HG02885 (cell line): ENCODE data around the gene UNC13C.

ENCODE experiments used
- ATAC-seq: cut with Tn5 transposase; IDR thresholded peaks from one replicate; pipeline ENCODE4 v1.9.1; 2021; ENCODE audit warnings: mild to moderate bottlenecking; ENCODE audit not compliant: unreplicated experiment, poor library complexity

Gene UNC13C

DNA sequence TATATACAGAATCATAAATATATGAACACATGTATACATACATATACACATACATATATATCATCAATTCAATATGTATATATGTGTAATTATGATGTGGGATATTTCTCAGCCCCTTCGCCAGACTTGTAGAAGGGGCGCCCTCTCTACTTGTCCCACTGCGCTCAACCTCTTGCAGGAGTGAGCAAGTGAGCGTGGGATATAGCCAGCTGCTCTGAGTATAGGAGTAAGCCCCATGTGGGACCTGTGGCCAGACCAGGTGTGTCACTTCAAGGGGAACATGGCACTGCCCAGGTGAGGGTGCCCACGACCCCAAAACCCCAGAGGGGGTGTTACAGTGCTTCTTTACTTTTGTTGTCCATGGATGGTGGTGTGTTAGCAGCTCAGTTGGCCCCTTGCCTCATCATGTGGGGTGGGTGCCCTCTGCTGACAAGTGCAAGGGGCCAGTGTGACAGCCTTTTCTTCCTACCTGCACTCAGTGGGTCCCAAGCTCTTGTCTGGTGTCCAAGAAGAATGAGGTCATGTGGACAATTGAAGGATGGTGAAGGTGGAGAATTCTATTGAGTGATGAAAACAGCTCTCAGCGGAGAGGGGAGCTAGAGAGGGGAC, 304.1 kb downstream of the UNC13C start:
- no peak for ATAC-seq

DNA sequence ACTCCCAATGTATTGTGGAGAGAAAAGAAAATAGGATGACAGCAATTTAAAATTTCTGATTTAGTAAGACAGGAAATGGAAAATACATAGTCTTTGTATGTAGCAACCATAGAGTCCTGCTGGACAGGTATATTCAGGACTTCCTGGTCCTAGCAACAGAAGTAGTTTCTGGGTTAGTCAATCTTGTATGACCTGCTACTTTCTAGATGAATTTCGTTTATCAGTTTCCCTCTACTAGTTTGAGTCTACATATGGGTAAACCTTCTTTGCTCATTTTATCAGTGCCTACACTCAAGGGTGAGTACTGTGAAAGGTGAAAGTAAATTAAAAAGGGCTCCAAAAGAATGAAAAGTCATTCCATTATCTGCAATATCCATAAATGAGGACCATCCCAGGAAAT, 309.8 kb downstream of the UNC13C start:
- ATAC-seq = peak; percentile 49

DNA sequence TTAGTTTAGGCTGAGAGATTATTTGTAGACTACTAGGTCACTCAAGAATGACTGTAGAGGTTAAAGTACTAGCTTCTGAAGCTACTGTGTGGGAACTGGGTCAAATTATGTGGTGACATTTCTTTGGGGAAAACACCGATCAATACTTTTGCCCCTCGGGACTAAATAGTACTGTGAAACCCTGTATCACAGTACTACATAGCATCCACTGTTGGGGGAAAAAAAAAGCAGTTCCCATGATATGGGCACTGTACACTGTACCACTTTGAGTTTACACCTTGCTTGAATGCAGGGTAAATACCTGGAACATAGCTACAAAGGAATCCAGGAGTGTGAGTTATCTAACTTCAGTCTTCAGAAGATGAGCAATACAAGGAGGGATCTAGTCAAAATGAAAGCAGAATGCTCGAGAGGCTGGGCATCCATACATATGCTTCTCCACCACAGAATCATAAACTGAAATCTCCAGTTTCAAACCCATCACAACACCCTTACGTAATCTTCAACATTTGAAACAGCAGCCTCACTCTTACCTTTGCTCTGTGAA, 311.4 kb downstream of the UNC13C start:
- peak; percentile 81 for ATAC-seq

DNA sequence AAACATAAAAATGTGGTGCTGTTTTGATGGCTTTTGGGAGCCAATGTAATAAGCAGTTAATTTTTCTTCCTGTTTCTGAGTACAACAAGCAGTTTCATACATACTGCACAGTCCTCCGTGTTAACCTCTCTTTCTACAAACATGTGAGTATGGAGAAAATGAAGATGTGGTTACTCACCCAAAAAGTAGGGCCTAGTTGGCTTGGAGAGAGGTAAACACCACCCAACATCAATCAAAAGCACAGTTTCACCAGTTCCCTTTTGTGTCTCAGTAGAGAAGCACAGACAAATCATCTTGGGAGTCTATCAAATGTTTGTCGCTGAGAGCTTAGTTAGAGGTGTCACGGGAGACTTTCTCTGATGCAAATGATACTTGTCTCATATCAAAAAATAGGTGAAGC, 320.2 kb downstream of the UNC13C start:
- ATAC-seq = no peak

DNA sequence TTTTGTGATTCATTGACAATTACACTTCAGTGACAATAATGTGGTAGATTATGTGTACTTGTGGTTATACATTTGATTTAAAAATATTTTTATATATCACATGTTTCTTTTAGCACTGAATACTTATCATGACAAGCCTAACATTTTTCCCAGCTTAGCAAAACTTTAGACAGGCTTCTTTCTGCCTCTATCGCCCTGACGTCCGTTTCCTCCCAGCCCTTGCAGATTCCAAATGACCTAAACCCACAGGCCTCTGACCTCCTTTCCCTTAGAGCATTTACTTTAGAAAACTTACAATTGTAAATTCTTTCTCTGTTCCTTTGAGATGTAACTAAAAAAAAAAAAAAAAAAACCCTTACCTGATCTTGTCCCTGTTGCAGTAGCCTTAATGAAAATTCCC, 326.1 kb downstream of the UNC13C start:
- no peak for ATAC-seq

DNA sequence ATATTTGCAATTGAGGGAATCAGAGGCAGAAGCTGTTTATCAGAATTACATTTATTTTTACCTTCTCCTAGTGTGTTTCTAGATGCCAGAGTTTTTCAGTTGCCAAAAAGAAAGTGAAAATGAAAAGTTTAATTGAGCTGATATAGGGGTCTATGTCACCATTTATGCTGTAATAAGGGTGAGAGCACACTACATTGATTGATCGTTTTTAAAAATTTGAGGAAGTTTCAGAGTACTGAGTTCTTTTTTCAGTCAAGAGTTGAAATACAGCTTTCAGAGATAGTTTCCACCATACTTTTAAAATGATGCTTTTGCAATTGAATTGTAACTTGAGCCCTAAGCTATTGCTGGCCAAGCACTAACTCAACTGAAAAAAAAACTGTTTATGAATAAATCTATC, 326.9 kb downstream of the UNC13C start:
- no peak for ATAC-seq

DNA sequence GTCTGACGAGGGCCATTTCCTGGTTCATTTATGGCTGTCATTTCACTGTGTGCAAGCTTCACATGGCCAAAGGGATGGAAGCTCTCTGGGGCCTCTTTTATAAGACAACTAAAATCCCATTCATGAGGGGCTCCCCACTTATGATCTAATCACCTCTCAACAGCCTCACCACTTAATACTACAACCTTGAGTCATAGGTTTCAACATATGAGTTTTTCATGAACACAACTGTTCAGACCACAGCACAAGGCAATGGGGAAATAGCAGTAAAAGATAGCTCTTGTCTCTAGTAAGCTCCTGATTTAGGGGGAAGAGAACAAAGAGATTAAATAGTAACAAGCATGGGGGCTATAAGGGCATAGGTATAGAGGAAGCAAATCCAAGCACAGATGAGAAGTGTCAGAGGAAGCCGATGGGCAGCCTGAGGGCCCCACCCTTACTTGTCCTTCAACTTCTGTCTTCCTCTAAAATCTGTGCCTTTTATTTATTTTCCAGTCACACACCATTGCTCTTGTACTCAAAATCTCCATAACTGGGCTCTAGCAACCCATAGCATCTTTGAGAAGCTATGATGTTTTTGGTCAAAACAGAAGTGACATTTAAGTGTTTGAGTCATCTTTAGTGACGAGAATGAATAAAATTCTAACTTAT, 329.1 kb downstream of the UNC13C start:
- ATAC-seq = no peak

DNA sequence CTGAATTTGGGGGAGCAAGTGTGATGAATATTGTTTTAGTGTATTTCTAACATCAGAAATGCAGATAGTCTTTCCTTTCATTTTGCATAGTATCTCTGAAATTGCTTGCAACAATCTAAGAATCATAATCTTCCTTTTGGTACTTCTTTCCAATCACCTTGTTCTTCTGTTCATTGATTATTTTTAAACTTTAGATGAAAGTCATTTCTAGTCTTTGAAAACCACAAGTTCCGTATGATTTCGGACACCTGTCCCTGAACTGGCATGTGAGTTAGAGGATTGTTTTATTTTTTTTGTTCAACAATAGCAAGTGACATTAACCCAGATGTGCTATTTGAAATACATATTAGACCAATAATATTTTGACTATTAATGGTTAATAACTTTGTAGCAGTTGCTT, 329.7 kb downstream of the UNC13C start:
- ATAC-seq = no peak

DNA sequence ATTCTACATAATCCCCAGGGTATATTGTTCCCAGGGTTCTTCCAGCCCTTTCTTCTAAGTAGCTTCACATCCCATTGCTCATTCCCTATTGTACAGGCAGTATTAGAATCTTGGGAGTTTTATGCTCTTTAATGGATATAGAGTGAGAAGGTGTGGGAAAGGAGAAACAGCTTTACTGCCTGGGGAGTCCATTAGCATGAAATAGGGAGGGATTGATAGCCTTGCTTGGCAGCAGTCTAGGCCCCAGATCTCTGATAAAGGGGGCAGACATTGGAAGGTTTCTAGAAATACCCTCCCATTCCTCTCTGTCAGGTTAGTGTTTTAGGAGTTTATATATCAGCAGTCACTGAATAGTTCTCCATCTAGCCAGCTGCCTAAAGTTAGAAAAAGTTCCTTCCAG, 334.3 kb downstream of the UNC13C start:
- no peak for ATAC-seq

DNA sequence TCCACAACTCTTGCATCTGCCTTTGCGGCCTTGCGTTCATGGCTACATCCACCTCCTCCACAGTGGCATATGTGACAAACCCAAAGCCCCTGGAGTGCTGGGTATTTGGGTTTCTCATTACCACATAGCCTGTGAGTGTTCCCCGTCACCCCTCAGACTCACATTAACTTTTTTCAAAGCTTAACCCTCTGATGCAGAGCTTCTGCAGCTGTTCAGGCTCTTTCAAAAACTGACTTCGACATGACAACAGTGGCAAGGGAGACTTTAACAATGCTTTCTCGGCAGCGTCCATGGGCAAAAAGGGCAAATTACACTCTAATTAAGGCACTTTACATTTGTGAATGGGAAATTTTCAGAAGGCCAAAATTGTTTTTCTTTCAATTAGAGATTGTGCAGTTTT, 343.2 kb downstream of the UNC13C start:
- ATAC-seq = no peak

DNA sequence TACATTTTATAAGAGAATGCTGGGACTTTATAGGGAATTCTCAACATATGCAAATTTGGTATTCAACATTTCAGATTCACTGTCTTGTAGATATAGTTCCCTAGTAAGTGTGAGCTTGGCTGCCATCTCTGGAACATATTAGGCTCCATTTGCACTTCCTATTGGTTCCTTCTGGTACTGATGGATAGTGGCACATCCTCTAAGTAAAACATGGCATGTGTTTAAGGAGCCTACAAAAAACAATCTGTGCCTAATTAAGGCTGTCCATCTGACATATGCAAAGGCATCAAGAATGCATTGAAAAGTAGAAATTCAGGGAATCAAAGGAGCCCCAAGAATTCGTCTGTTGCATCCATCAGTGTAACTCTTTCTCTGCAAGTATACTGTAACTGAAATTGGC, 344.1 kb downstream of the UNC13C start:
- ATAC-seq = no peak

DNA sequence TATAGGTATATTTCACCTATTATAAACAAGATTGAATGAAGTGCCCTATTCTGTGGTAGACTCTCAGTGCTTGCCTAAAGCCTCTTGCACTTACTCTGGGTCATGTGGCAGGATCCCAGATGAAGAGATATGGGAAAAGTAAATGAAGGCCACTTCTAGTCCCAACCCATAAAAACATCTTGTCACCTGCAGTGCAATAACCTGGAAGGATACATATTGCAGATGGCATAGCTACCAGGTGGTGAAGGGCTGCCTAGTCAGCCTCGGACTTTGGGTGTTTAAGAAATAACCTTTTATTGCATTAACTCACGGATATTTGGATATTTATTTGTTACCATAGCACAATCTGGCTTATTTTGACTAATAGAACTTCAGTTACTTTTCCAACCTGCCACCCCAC, 367.1 kb downstream of the UNC13C start:
- ATAC-seq = no peak

DNA sequence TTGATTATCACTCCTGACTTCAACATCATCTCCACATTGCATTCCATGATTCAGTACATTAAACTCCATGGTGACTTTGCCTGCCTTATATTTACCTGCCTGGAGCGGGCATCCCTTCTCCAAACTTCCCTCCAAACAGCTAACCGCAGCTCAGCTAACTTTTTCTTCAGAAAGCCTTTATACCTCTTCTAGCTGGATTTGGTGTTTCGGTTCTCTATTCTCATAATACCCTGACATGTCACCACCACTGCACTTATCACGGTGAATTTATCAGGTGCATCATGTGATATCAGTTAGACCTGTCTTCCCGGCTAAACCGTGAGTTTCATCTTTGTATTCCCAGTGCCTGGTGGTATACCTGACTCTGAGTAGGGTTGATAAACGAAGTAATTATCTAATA, 367.6 kb downstream of the UNC13C start:
- ATAC-seq = no peak

DNA sequence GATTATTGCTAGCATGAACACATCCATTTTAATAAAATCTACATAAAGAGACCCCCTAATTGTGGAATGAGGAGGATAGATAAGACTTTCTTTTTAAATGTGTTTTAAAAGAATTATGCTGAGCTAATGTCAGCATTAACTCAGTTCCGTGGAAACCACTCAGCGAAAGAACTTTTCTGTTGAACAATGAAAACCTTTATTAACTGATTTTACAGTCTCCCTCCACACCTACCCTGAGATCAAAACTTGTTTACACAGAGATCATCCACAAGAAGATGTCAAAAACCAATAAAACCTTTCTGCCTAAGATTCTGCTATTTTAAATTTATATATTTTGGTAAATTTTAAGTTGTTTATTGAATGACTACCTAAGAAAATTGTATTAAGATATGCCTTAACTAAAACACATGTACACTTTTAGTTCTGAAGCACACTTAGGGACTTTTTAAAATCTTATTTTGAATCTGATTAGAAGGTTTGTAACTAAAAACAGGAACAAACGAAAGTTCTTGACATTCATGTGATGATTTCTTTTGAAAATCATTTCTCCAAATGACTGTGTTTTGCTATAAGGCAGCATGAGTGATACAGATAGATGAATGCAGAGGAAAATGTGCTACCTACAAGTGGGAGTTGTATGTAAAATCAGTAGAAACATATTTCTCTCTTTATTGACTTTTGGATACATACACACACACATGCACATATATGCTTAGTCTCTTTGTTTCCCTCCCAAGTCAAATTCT, 369.0 kb downstream of the UNC13C start:
- peak; percentile 63 for ATAC-seq

DNA sequence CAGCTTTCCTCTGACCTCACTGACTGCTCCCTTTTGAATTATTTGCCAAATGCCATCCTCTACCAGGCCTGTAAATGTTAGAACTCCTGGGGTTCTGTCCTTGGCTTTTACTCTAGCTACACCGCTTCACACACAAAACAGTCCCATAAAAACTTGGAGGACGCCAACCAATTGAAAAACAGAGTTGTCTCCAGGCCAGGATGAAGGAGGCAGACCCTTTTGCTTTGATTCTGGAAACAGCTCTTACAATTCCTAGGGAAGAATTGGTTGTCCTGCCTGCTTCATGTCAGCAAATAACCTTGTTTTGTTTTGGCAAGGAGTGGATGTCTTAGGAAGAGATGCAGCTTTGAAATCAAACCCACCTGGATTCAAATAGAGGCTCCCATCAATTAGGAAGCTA, 375.5 kb downstream of the UNC13C start:
- ATAC-seq = no peak

DNA sequence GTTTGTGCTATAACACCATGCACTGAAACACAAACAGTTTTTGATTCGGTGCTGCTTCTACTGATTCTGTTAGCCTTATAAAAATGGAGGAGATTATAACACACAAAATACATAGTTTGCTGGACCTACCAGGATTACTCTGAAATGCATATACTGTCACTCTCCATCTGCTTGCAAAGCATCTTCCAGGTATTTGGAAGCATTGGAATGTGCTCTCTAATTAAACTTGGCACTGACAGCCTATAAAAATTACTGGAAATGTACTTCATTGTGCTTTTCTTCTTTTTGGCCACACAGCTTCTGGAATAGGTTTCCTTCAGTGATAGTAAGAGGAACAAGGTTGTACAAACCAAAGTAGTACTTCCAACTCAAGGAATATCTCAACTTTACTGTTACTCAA, 376.1 kb downstream of the UNC13C start:
- no peak for ATAC-seq

DNA sequence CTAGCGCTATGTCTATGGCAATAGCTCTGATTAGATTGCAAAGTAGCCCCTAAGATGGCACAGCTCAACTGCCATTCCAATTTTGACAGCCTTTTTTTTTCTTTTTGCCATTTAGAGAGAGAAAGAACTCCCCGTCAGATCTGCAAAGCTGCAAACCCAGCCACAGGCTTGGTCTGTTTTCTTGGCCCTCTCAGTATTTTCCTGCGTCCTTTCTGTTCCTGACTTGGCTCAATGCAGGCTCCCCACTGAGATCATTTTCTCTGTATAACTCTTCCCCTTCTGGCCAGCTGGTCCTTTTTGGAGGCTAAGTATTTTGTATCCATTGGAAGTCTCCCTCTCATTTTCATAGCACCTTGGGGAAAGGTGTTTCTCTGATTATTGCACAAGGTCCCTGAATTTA, 386.7 kb downstream of the UNC13C start:
- no peak for ATAC-seq

DNA sequence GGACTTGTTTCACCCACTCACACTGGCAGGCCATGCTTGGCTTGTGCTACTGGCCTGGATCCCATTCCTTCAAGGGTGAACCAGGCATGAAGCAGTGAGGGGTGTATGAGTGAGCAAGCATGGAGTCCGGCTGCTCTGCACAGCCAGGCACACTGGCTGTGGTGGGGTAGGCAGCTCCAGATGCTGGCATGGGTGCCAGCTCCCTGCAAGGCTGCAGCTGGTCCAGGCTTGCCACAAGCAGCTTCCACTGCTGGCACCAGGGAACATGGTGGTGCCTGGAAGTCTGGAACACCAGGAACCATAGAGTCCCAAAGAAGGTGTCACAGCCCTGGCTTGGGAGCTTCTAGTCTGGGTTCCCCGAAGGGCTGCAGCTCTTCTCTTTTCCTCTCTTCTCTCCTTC, 395.1 kb downstream of the UNC13C start:
- ATAC-seq = no peak

DNA sequence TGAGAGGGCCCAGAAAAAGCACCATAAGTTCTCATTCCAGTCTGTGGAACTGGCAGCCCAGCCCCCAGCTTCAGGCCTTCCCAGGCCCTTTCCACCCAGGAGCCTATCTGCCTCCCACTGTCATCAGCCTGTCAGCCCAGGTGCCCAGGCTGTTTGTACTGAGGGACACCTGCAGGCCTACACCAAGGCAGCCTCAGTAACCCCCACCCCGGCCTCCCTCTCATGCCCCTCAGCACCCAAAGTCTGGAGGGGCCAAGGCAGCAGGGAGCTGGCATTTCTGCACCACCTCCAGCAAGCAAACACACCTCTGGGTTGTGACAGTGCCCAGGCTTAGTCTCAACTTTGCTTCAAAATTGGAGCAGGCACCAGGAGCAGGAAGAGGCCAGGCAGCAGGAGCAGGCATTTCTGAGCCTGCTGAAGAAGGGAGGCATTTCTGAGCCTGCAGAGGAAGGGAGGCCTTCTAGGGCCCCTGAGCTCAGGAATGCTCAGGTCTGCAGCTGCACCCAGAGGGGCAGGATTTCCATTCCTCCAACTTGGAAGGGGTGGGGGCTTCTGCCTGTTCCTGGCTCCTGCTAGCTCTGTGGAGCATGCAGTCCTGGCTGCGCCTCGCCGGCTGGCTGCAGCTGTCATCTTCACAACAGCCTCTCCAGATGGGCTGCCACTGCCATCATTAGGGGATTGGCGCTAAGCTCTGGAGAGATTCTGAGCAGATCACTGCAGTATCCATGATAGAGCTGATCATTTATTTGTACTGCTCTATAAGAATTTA, 396.1 kb downstream of the UNC13C start:
- ATAC-seq = no peak

DNA sequence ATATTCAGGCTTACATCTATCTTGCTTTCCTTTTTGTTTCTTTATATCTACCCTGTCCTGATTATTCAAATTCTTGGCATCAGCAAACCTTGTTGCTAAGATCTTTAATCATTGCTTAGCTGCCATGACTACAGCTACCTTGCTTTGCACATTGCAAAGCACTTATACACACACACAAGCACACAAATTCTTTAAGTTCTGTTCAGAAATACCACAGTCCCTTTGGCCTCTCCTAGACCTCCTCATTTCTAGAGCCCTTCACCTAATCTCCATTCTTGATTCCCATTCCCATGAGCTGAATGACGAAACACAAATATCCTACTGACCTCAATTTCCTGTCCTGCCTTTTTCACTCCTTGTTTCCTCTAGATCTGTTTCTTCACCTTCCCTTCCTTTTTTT, 409.6 kb downstream of the UNC13C start:
- ATAC-seq = no peak

DNA sequence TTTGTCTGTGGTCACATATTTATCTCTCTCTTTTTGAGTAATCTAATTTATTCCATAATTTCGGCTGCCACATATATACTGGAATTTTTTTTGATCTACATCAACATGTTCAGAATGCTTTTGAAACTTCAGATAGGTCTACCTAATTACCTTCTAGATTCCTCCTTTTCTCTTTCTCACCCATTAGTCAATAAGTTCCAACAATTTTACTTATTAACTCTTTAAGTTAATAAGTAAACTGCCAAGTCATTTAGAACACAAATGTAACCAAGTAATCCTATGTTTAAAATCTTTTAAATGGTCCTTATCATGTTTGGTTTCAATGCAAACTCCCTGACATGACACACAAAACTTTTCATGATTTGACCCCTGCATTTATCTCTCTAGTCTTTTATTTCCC, 410.5 kb downstream of the UNC13C start:
- ATAC-seq = no peak
